HepG2 (cell line): ENCODE results near the gene CHMP1B. TPM values are rescaled to one million over a fixed set of nuclear protein-coding genes. Genes with fewer than 3 reads are reported as not detected.
A peak's percentile ranks its signal among the peaks of the same experiment; 100 is the strongest.

ENCODE experiments used
- DMAP1 ChIP-seq: IDR thresholded peaks from 2 replicates; pipeline ENCODE4 v1.6.1; 2016
- HHEX ChIP-seq: IDR thresholded peaks from 2 replicates; pipeline ENCODE4 v1.6.1; 2016; ENCODE audit warnings: control low read depth
- IKZF1 ChIP-seq: fragments of 450-650 bp; IDR thresholded peaks from 2 replicates; pipeline ENCODE4 v1.7.1; 2016
- JUN ChIP-seq: sonication (generic); formaldehyde crosslinking; IDR thresholded peaks from 2 replicates; pipeline ENCODE4 v1.4.0; 2020; ENCODE audit warnings: mild to moderate bottlenecking, missing genetic modification reagents
- JUNB ChIP-seq: sonication (generic); formaldehyde crosslinking; IDR thresholded peaks from 2 replicates; pipeline ENCODE4 v1.8.0; 2022; ENCODE audit warnings: missing genetic modification reagents, mild to moderate bottlenecking, borderline replicate concordance
- MBD4 ChIP-seq: IDR thresholded peaks from 2 replicates; pipeline ENCODE4 v1.6.1; 2012; ENCODE audit warnings: low read length, inconsistent platforms, borderline replicate concordance
- MTF2 ChIP-seq: sonication (generic); formaldehyde crosslinking; IDR thresholded peaks from 2 replicates; pipeline ENCODE4 v1.5.0; 2020; ENCODE audit warnings: missing genetic modification reagents, borderline replicate concordance
- PITX1 ChIP-seq: sonication (generic); formaldehyde crosslinking; IDR thresholded peaks from 2 replicates; pipeline ENCODE4 v1.5.1; 2020; ENCODE audit warnings: mild to moderate bottlenecking, missing genetic modification reagents
- POLR2AphosphoS5 ChIP-seq: IDR thresholded peaks from 2 replicates; pipeline ENCODE4 v1.6.1; 2012; ENCODE audit warnings: low read depth, low read length
- POLR2G ChIP-seq: fragments of 200-400 bp; formaldehyde crosslinking; IDR thresholded peaks from 2 replicates; pipeline ENCODE4 v1.6.1; 2018; ENCODE audit warnings: mild to moderate bottlenecking, low read depth, low read length, moderate library complexity
- REL ChIP-seq: sonication (generic); formaldehyde crosslinking; conservative IDR thresholded peaks from 2 replicates; pipeline ENCODE4 v1.8.0; 2022; ENCODE audit warnings: mild to moderate bottlenecking, missing genetic modification reagents, moderate library complexity
- TARDBP ChIP-seq: sonication (generic); formaldehyde crosslinking; IDR thresholded peaks from 2 replicates; pipeline ENCODE4 v1.8.0; 2022; ENCODE audit warnings: mild to moderate bottlenecking, missing genetic modification reagents
- TRAFD1 ChIP-seq: sonication (generic); formaldehyde crosslinking; IDR thresholded peaks from 2 replicates; pipeline ENCODE4 v1.5.1; 2020; ENCODE audit warnings: missing genetic modification reagents, mild to moderate bottlenecking, borderline replicate concordance
- ZBTB7B ChIP-seq: sonication (generic); formaldehyde crosslinking; IDR thresholded peaks from 2 replicates; pipeline ENCODE4 v1.4.0; 2020; ENCODE audit warnings: missing genetic modification reagents
- ZNF143 ChIP-seq: sonication (generic); formaldehyde crosslinking; IDR thresholded peaks from 2 replicates; pipeline ENCODE4 v1.4.0; 2020; ENCODE audit warnings: missing genetic modification reagents
- ZNF160 ChIP-seq: sonication (generic); formaldehyde crosslinking; IDR thresholded peaks from 2 replicates; pipeline ENCODE4 v1.8.0; 2022; ENCODE audit warnings: mild to moderate bottlenecking, inconsistent platforms, missing genetic modification reagents
- ZNF430 ChIP-seq: sonication (generic); formaldehyde crosslinking; IDR thresholded peaks from 2 replicates; pipeline ENCODE4 v1.9.0; 2021; ENCODE audit warnings: mild to moderate bottlenecking, missing genetic modification reagents
- ZNF558 ChIP-seq: sonication (generic); formaldehyde crosslinking; IDR thresholded peaks from 2 replicates; pipeline ENCODE4 v1.9.0; 2022; ENCODE audit warnings: mild to moderate bottlenecking, missing genetic modification reagents, borderline replicate concordance
- ZNF564 ChIP-seq: sonication (generic); formaldehyde crosslinking; IDR thresholded peaks from 2 replicates; pipeline ENCODE4 v1.8.1; 2023; ENCODE audit warnings: mild to moderate bottlenecking, missing genetic modification reagents
- ZNF775 ChIP-seq: sonication (generic); formaldehyde crosslinking; IDR thresholded peaks from 2 replicates; pipeline ENCODE4 v1.4.0; 2020; ENCODE audit warnings: missing genetic modification reagents, mild to moderate bottlenecking, moderate library complexity, borderline replicate concordance
- ZNF781 ChIP-seq: sonication (generic); formaldehyde crosslinking; IDR thresholded peaks from 2 replicates; pipeline ENCODE4 v1.5.1; 2020; ENCODE audit warnings: borderline replicate concordance, mild to moderate bottlenecking, missing genetic modification reagents; ENCODE audit errors: not compliant biosample characterization
- ZSCAN30 ChIP-seq: sonication (generic); formaldehyde crosslinking; IDR thresholded peaks from 2 replicates; pipeline ENCODE4 v1.5.0; 2020; ENCODE audit warnings: mild to moderate bottlenecking, missing genetic modification reagents
- polyA plus RNA-seq, 8 experiments: library from polyadenylated mRNA; depleted of rRNA in 3 of 8; stranded (reverse) in 7 of 8; unstranded in 1 of 8; fragments of >200 nt; fragmentation: Illumina TruSeq in 4 of 8; extraction: Trizol in 4 of 8; gene quantifications; 2 replicates each; pipeline versions ENCODE4 v1.2.1 to v1.2.3, GENCODE V29; 2011 to 2016; ENCODE audit warnings: low read depth in 4 of 8, missing spikeins in 1 of 8, mixed read lengths in 1 of 8; ENCODE audit not compliant: insufficient read depth in 1 of 8
- total RNA-seq, 5 experiments: library from RNA; depleted of rRNA; stranded (reverse); fragments of >200 nt; fragmentation: Illumina TruSeq; extraction: Trizol; gene quantifications; 2 replicates each; pipeline ENCODE4 v1.2.3, GENCODE V29; 2016; ENCODE audit warnings: low read depth in 1 of 5
- TF ChIP-seq, protein P1 (sequence below): sonication (generic); formaldehyde crosslinking; IDR thresholded peaks from 2 replicates; pipeline ENCODE4 v1.4.0; 2020; ENCODE audit warnings: missing genetic modification reagents
- TF ChIP-seq, protein P2 (sequence below): sonication (generic); formaldehyde crosslinking; IDR thresholded peaks from 2 replicates; pipeline ENCODE4 v1.5.0; 2020; ENCODE audit warnings: mild to moderate bottlenecking, missing genetic modification reagents, moderate library complexity
- TF ChIP-seq, protein P3 (sequence below): sonication (generic); formaldehyde crosslinking; IDR thresholded peaks from 2 replicates; pipeline ENCODE4 v1.4.0; 2020; ENCODE audit warnings: missing genetic modification reagents, low read depth, mild to moderate bottlenecking, borderline replicate concordance

Gene CHMP1B
- total and polyA plus RNA-seq, 2 of the 13 experiments (the other 11 are each of a cell fraction or from before 2014, with no cell fraction given) = 18.8 to 20.2 TPM

- TF ChIP-seq, protein P1, sequence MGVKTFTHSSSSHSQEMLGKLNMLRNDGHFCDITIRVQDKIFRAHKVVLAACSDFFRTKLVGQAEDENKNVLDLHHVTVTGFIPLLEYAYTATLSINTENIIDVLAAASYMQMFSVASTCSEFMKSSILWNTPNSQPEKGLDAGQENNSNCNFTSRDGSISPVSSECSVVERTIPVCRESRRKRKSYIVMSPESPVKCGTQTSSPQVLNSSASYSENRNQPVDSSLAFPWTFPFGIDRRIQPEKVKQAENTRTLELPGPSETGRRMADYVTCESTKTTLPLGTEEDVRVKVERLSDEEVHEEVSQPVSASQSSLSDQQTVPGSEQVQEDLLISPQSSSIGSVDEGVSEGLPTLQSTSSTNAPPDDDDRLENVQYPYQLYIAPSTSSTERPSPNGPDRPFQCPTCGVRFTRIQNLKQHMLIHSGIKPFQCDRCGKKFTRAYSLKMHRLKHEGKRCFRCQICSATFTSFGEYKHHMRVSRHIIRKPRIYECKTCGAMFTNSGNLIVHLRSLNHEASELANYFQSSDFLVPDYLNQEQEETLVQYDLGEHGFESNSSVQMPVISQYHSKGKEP (CRISPR knock-in tag) = 0 out of 2 replicates have a peak, but pooled peaks have one; percentile 10
- TF ChIP-seq ZSCAN30 = no peak
- no peak for TF ChIP-seq JUNB (CRISPR knock-in tag)
- TF ChIP-seq ZBTB7B (CRISPR knock-in tag) = peak; percentile 88
- TF ChIP-seq, protein P2, sequence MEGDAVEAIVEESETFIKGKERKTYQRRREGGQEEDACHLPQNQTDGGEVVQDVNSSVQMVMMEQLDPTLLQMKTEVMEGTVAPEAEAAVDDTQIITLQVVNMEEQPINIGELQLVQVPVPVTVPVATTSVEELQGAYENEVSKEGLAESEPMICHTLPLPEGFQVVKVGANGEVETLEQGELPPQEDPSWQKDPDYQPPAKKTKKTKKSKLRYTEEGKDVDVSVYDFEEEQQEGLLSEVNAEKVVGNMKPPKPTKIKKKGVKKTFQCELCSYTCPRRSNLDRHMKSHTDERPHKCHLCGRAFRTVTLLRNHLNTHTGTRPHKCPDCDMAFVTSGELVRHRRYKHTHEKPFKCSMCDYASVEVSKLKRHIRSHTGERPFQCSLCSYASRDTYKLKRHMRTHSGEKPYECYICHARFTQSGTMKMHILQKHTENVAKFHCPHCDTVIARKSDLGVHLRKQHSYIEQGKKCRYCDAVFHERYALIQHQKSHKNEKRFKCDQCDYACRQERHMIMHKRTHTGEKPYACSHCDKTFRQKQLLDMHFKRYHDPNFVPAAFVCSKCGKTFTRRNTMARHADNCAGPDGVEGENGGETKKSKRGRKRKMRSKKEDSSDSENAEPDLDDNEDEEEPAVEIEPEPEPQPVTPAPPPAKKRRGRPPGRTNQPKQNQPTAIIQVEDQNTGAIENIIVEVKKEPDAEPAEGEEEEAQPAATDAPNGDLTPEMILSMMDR = no peak
- peak; percentile 48; the same call in 1 of the 2 replicates for TF ChIP-seq PITX1 (CRISPR knock-in tag)
- no peak for TF ChIP-seq ZNF775 (CRISPR knock-in tag)
- TF ChIP-seq, protein P3, sequence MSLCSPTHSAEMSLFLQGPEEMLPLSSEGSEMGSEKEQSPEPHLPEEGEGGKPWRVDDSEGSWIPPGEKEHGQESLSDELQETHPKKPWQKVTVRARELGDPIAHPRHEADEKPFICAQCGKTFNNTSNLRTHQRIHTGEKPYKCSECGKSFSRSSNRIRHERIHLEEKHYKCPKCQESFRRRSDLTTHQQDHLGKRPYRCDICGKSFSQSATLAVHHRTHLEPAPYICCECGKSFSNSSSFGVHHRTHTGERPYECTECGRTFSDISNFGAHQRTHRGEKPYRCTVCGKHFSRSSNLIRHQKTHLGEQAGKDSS (CRISPR knock-in tag) = peak; percentile 42; the same call in 1 of the 2 replicates
- TF ChIP-seq MTF2 = no peak
- peak; percentile 80; the same call in 1 of the 2 replicates for TF ChIP-seq TARDBP (CRISPR knock-in tag)
- no peak for TF ChIP-seq MBD4
- TF ChIP-seq ZNF430 = no peak
- TF ChIP-seq TRAFD1 (CRISPR knock-in tag) = peak; percentile 85; the same call in 1 of the 2 replicates
- 0 out of 2 replicates have a peak, but pooled peaks have one; percentile 41 for TF ChIP-seq ZNF160 (CRISPR knock-in tag)
- peak; percentile 98 for TF ChIP-seq POLR2G
- 0 out of 2 replicates have a peak, but pooled peaks have one; percentile 33 for TF ChIP-seq ZNF564 (CRISPR knock-in tag)
- TF ChIP-seq ZNF781 (CRISPR knock-in tag) = peak; percentile 32
- TF ChIP-seq HHEX (CRISPR knock-in tag) = no peak
- peak; percentile 98 for TF ChIP-seq POLR2AphosphoS5
- TF ChIP-seq DMAP1 = peak; percentile 38; the same call in 1 of the 2 replicates
- peak; percentile 32 for TF ChIP-seq ZNF558 (CRISPR knock-in tag)
- 0 out of 2 replicates have a peak, but pooled peaks have one; percentile 46 for TF ChIP-seq REL (CRISPR knock-in tag)
- no peak for TF ChIP-seq IKZF1
- peak; percentile 57; the same call in 1 of the 2 replicates for TF ChIP-seq JUN (CRISPR knock-in tag)
- TF ChIP-seq ZNF143 (CRISPR knock-in tag) = peak; percentile 44; the same call in 1 of the 2 replicates
Measured at GRCh38 chr18:11851146-11851805, at the start of gene CHMP1B (continued).
